Measurements from ENCODE around the gene CLP1. TPM values are rescaled to one million over a fixed set of nuclear protein-coding genes. Genes with fewer than 3 reads are reported as not detected.

CLP1 gene
- total and polyA plus RNA-seq, 2 experiments from 2014 or later, result 16.4 to 21.0 TPM

DNA sequence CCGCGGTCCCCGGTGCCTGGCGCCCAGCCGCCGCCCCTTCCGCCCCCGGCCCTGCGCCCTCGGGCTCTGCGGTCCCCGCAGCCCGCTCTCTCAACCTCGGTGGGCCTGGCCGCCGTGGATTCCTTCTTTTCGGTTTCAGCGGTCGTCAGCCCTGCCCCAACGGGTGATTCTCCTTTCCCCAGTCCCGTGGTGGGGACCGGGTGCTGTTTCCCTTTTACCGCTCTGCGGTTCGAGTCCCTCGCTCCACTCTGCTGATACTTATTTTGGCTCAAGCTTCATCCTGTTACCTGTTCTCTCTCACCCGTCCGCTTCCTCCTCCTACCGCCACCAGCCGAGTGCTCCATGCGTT lies 10.8 kb downstream of the CLP1 start:
- Histone ChIP-seq H3K4me1 (ENCODE audit: insufficient read depth) (peaks cover 18% of the 10 kb centered on the region), H3F3A (ENCODE audit: insufficient read depth) (peaks cover 14% of the 10 kb centered on the region), H3K27me3 (replicated peaks; ENCODE audit: insufficient read depth) (no peaks in the 10 kb centered on the region), H3K9me2 (ENCODE audit: insufficient read depth) (no peaks in the 10 kb centered on the region), H3K9ac (peak overlapping the region; percentile 87), H3K36me3 (ENCODE audit: low read depth) (peaks cover 16% of the 10 kb centered on the region), H3K4me3 (peak overlapping the region; percentile 96), H4K20me1 (ENCODE audit: insufficient read depth) (no peaks in the 10 kb centered on the region), H3K9me3 (ENCODE audit: low read depth) (no peaks in the 10 kb centered on the region), H2AFZ (peak overlapping the region; percentile 73), H3K27ac (peak overlapping the region; percentile 93), H3K79me2 (ENCODE audit: insufficient read depth) (peaks cover 53% of the 10 kb centered on the region), H3K4me2 (ENCODE audit: unreplicated experiment) (peak overlapping the region; percentile 95)
- TF ChIP-seq EZH2phosphoT487 (IDR thresholded peaks at IDR 0.05; ENCODE audit: insufficient read depth, low read depth), result no peak
- TF ChIP-seq EZH2 (IDR thresholded peaks at IDR 0.05; ENCODE audit: insufficient read depth, poor library complexity, severe bottlenecking), result no peak
- WGBS, 2 experiments (ENCODE audit: low coverage in 1 of 2, low lambda C conversion rate in 2 of 2, missing lambda C conversion rate in 2 of 2), result 1 to 2% methylated on average over 22 to 28 of the region's 31 CpGs
- peak; percentile 60 for DNase-seq
- in situ Hi-C loops (cut with MboI), result no loop called here

- Histone ChIP-seq H3K79me2 (ENCODE audit: insufficient read depth) (peaks cover 100% of the 10 kb centered on the region), H3K9me2 (ENCODE audit: insufficient read depth) (no peaks in the 10 kb centered on the region), H3K27me3 (replicated peaks; ENCODE audit: insufficient read depth) (no peaks in the 10 kb centered on the region), H3K27ac (no peak overlapping the region), H3K36me3 (ENCODE audit: low read depth) (peaks cover 42% of the 10 kb centered on the region), H2AFZ (no peak overlapping the region), H3F3A (ENCODE audit: insufficient read depth) (0 out of 2 replicates have a peak, but pooled peaks cover under 1% of the 10 kb centered on the region), H3K9me3 (ENCODE audit: low read depth) (no peaks in the 10 kb centered on the region), H3K4me3 (no peak overlapping the region), H3K9ac (no peak overlapping the region), H4K20me1 (ENCODE audit: insufficient read depth) (peaks cover 8% of the 10 kb centered on the region; the same call in 1 of the 2 replicates), H3K4me1 (ENCODE audit: insufficient read depth) (peaks cover 9% of the 10 kb centered on the region), H3K4me2 (ENCODE audit: unreplicated experiment) (no peak overlapping the region)
- no peak for TF ChIP-seq EZH2phosphoT487 (IDR thresholded peaks at IDR 0.05; ENCODE audit: insufficient read depth, low read depth)
- TF ChIP-seq EZH2 (IDR thresholded peaks at IDR 0.05; ENCODE audit: insufficient read depth, poor library complexity, severe bottlenecking), result no peak
- no peak for DNase-seq
- in situ Hi-C loops (cut with MboI), result no loop called here
Measured at GRCh38 chr11:57674251-57674650, 16.7 kb downstream of the CLP1 start.

- Histone ChIP-seq H3K9me3 (ENCODE audit: low read depth) (no peaks in the 10 kb centered on the region), H3K4me2 (ENCODE audit: unreplicated experiment) (no peak overlapping the region), H3K27ac (no peak overlapping the region), H3K79me2 (ENCODE audit: insufficient read depth) (peaks cover 100% of the 10 kb centered on the region), H4K20me1 (ENCODE audit: insufficient read depth) (peaks cover 8% of the 10 kb centered on the region; the same call in 1 of the 2 replicates), H3K9ac (no peak overlapping the region), H3K4me3 (no peak overlapping the region), H3K4me1 (ENCODE audit: insufficient read depth) (peaks cover 8% of the 10 kb centered on the region), H3K9me2 (ENCODE audit: insufficient read depth) (no peaks in the 10 kb centered on the region), H3K27me3 (replicated peaks; ENCODE audit: insufficient read depth) (no peaks in the 10 kb centered on the region), H3K36me3 (ENCODE audit: low read depth) (peaks cover 42% of the 10 kb centered on the region), H3F3A (ENCODE audit: insufficient read depth) (peaks cover 6% of the 10 kb centered on the region; the same call in 1 of the 2 replicates), H2AFZ (no peak overlapping the region)
- 85 to 90% methylated on average over 3 of the region's 3 CpGs for WGBS, 2 experiments (ENCODE audit: low coverage in 1 of 2, low lambda C conversion rate in 2 of 2, missing lambda C conversion rate in 2 of 2)
- TF ChIP-seq EZH2 (IDR thresholded peaks at IDR 0.05; ENCODE audit: insufficient read depth, poor library complexity, severe bottlenecking) (no peak), EZH2phosphoT487 (IDR thresholded peaks at IDR 0.05; ENCODE audit: insufficient read depth, low read depth) (no peak)
- in situ Hi-C loops (cut with MboI), result no loop called here
- no peak for DNase-seq
Measured at GRCh38 chr11:57675176-57675941, 17.8 kb downstream of the CLP1 start.

- peaks cover 18% of the 10 kb centered on the region for H3K4me1 ChIP-seq (ENCODE audit: insufficient read depth)
- peaks cover 29% of the 10 kb centered on the region for H3K36me3 ChIP-seq (ENCODE audit: low read depth)
- peaks cover 6% of the 10 kb centered on the region; the same call in 1 of the 2 replicates for H3F3A ChIP-seq (ENCODE audit: insufficient read depth)
- H3K9ac ChIP-seq, result no peak overlapping the region
- TF ChIP-seq EZH2phosphoT487 (IDR thresholded peaks at IDR 0.05; ENCODE audit: insufficient read depth, low read depth) (no peak), EZH2 (IDR thresholded peaks at IDR 0.05; ENCODE audit: insufficient read depth, poor library complexity, severe bottlenecking) (no peak)
- no peak overlapping the region for H3K27ac ChIP-seq
- WGBS, 2 experiments (ENCODE audit: low coverage in 1 of 2, low lambda C conversion rate in 2 of 2, missing lambda C conversion rate in 2 of 2), result 92 to 99% methylated on average over 4 of the region's 4 CpGs
- peaks cover 100% of the 10 kb centered on the region for H3K79me2 ChIP-seq (ENCODE audit: insufficient read depth)
- no peak for DNase-seq
- H2AFZ ChIP-seq, result no peak overlapping the region
- no peaks in the 10 kb centered on the region for H3K27me3 ChIP-seq (replicated peaks; ENCODE audit: insufficient read depth)
- H3K9me3 ChIP-seq (ENCODE audit: low read depth), result no peaks in the 10 kb centered on the region
- H4K20me1 ChIP-seq (ENCODE audit: insufficient read depth), result no peaks in the 10 kb centered on the region
- in situ Hi-C loops (cut with MboI), result no loop called here
- no peak overlapping the region for H3K4me3 ChIP-seq
- no peak overlapping the region for H3K4me2 ChIP-seq (ENCODE audit: unreplicated experiment)
- H3K9me2 ChIP-seq (ENCODE audit: insufficient read depth), result no peaks in the 10 kb centered on the region
Measured at GRCh38 chr11:57679396-57679795, 21.8 kb downstream of the CLP1 start.
